ENCODE results near the gene FBXL13.
"Not testable (repeated sequence)": the region's sequence is repeated elsewhere in the genome, so short reads cannot be mapped to it uniquely, and the experiment has no call there.

The FBXL13 gene

DNA sequence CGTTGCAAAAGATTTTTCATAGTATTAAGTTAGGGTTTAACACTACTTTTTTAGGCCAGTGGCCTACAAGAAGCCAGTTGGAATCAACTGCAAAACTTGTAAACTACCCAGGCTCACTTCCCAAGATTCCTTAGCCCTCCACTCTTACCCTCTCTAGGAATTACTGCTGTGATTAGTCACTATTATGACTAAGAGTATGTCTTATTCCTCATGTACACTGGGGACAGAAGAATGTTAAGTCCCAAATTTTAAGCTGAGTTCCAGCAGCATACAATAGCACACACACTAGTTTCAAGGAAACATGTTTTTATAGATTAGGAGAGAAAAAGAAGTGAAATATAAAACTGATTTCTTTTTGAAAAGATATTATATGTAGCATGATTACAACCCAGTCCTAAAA is 42.8 kb downstream of the FBXL13 start:
- no peak overlapping the region for H3K27ac ChIP-seq

DNA sequence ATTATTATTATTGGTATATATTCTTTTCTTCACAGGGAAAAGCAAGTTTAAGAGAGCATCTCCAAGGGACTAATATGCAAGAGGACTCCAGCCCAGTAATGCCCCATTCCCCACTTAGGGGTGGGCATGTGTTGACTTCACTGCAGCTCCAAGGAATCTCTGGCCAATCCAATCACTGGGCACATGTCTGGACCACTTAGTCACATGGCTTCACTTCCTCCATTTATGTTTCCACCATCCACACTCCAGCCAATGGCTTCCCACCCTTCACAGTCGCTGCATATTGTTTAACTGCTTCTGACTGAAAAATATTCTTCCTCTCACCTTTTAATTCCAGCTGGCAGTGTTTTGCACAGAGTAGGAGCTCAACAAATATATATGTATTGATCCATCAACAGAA is 43.6 kb downstream of the FBXL13 start:
- TF ChIP-seq, protein P1, sequence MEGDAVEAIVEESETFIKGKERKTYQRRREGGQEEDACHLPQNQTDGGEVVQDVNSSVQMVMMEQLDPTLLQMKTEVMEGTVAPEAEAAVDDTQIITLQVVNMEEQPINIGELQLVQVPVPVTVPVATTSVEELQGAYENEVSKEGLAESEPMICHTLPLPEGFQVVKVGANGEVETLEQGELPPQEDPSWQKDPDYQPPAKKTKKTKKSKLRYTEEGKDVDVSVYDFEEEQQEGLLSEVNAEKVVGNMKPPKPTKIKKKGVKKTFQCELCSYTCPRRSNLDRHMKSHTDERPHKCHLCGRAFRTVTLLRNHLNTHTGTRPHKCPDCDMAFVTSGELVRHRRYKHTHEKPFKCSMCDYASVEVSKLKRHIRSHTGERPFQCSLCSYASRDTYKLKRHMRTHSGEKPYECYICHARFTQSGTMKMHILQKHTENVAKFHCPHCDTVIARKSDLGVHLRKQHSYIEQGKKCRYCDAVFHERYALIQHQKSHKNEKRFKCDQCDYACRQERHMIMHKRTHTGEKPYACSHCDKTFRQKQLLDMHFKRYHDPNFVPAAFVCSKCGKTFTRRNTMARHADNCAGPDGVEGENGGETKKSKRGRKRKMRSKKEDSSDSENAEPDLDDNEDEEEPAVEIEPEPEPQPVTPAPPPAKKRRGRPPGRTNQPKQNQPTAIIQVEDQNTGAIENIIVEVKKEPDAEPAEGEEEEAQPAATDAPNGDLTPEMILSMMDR (conservative IDR thresholded peaks at IDR 0.05) = no peak

More for the DNA sequence above, 42.8 kb downstream of the FBXL13 start:
- TF ChIP-seq, protein P1 (conservative IDR thresholded peaks at IDR 0.05) = no peak

DNA sequence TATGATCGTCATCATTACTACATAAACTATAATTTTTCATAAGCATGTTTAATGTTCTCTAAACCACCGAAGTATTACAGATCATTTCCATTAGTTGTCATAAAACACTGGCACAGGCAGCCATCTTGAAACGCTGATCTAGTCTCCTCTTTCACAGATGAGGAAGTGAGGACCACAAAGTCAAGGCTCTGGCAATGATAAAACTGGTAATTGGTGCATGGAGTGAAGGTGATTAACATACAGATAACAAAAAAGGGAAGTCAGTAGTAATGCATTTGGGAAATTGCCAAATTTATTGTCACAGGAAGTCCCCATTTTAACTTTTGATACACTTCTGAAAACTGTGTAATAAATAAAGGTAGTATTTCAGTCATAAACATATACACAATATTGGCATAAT is 49.3 kb downstream of the FBXL13 start:
- TF ChIP-seq, protein P1 (conservative IDR thresholded peaks at IDR 0.05) = no peak
- no peak overlapping the region for H3K27ac ChIP-seq

More for the DNA sequence above, 43.6 kb downstream of the FBXL13 start:
- H3K27ac ChIP-seq = no peak overlapping the region

DNA sequence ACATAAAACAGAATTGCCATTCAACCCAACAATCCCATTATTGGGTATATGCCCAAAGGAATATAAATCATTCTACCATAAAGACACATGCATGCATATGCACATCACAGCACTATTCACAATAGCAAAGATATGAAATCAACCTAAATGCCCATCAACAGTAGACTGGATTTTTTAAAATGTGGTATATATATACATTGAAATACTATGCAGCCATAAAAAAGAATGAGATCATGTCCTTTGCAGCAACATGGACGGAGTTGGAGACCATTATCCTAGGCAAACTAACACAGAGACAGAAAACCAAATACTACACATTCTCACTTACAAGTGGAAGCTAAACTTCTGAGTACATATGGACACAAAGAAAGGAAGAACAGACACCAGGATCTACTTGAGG is 51.0 kb downstream of the FBXL13 start:
- not testable (repeated sequence) for H3K27ac ChIP-seq

DNA sequence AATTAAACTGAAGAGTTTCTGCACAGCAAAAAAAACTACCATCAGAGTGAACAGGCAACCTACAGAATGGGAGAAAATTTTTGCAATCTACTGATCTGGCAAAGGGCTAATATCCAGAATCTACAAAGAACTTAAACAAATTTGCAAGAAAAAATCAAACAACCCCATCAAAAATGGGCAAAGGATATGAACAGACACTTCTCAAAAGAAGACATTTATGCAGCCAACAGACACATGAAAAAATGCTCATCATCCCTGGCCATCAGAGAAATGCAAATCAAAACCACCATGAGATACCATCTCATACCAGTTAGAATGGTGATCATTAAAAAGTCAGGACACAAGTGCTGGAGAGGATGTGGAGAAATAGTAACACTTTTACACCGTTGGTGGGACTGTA is 53.1 kb downstream of the FBXL13 start:
- not testable (repeated sequence) for H3K27ac ChIP-seq

DNA sequence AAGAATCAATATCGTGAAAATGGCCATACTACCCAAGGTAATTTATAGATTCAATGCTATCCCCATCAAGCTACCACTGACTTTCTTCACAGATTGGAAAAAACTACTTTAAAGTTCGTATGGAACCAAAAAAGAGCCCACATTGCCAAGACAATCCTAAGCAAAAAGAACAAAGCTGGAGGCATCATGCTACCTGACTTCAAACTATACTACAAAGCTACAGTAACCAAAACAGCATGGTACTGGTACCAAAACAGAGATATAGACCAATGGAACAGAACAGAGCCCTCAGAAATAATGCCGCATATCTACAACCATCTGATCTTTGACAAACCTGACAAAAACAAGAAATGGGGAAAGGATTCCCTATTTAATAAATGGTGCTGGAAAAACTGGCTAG is 53.7 kb downstream of the FBXL13 start:
- not testable (repeated sequence) for H3K27ac ChIP-seq

DNA sequence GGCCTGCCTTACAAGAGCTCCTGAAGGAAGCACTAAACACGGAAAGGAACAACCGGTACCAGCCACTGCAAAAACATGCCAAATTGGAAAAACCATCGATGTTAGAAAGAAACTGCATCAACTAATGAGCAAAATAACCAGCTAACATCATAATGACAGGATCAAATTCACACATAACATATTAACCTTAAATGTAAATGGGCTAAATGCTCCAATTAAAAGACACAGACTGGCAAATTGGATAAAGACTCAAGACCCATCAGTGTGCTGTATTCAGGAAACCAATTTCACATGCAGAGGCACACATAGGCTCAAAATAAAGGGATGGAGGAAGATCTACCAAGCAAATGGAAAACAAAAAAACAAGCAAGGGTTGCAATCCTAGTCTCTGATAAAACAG is 56.3 kb downstream of the FBXL13 start:
- H3K27ac ChIP-seq = not testable (repeated sequence)

DNA sequence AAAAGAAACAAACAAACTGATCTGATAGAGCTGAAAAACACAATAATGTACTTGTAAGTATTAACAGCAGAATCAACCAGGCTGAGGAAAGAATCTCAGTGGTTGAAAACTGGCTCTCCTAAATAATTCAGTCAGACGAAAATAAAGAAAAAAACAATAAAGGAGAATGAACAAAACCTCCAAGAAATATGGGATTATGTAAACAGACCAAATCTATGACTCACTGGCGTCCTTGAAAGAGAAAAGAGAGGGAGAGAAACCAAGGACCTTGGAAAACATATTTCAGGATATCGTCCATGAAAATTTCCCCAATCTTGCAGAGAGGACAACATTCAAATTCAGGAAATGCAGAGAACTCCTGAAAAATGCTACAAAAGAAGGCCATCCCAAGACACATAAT is 62.9 kb downstream of the FBXL13 start:
- H3K27ac ChIP-seq = no peak overlapping the region
- TF ChIP-seq, protein P1 (conservative IDR thresholded peaks at IDR 0.05) = no peak

DNA sequence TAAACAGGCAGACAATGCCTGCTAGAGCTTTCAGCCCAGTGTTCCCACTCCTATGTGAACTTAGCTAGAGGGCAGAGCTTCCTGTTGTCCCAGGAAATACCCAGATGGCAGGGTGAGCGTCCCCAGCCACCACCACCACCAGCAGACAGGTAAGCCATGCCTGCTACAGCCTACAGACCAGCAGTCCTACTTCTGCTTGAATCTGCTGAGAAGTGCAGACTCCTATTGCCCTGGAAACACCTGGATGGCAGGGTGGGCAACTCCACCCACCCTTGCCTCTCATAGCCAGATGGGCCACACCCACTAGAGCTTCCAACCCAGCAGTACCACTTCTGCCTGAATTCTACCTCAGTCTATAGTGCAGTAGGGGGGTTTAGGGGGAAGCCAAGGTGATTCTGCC is 64.4 kb downstream of the FBXL13 start:
- TF ChIP-seq, protein P1 (conservative IDR thresholded peaks at IDR 0.05) = no peak
- no peak overlapping the region for H3K27ac ChIP-seq

DNA sequence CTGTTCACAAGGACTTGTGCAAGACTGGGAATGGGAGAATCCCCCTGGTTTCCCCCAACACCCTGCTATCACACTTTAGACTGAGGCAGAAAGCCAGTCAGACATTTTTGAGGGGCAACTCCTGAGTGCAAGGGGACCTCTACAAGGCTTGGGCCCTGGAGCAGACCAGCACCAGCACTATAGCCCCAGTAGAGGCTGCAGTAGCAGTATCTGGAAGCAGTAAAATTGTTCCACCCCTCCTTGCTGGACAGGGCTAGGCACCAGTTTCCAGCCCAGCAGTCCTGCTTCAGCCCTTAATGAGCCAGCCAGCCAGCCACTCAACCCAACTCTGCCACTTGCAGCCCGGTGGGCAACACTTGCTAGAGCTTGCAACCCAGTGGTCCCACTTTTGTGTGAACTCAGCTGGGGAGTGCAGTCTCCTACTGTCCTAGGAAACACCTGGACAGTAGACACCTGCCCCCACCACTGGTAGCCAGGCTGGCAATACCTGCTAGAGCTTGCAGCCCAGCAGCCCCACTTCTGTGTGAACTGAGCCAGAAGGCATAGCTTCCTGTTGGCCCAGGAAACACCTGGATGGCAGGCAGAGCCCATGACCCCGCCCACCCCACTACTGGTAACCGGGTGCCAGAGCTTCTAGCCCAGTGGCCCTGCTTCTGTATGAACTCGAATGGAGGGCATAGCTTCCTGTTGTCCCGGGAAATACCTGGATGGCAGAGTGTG is 65.0 kb downstream of the FBXL13 start:
- no peak overlapping the region for H3K27ac ChIP-seq
- TF ChIP-seq, protein P1 (conservative IDR thresholded peaks at IDR 0.05) = no peak
